Spinal cord (tissue), 10 donors: Measurements from ENCODE around the gene COA7. TPM values are rescaled to one million over a fixed set of nuclear protein-coding genes. Genes with fewer than 3 reads are reported as not detected.
"Not testable (repeated sequence)": the region's sequence is repeated elsewhere in the genome, so short reads cannot be mapped to it uniquely, and the experiment has no call there.

Source experiments
- DNase-seq, 6 donors: peaks; one replicate each; pipeline versions ENCODE4 v3.0.0 to v3.0.0-alpha.2; 2013 to 2015; ENCODE audit warnings: low spot score in 6 of 6, low read depth in 4 of 6
- H3K27ac ChIP-seq: one replicate; pipeline ENCODE4 v1.5.1; 2013; ENCODE audit warnings: low read depth, low read length, control low read depth
- H3K27me3 ChIP-seq: one replicate; pipeline ENCODE4 v1.6.1; 2013; ENCODE audit warnings: low read length; ENCODE audit not compliant: control insufficient read depth, insufficient read depth
- H3K36me3 ChIP-seq: one replicate; pipeline ENCODE4 v1.6.1; 2013; ENCODE audit warnings: low read length; ENCODE audit not compliant: control insufficient read depth, insufficient read depth
- H3K4me1 ChIP-seq: one replicate; pipeline ENCODE4 v1.6.1; 2013; ENCODE audit warnings: low read length; ENCODE audit not compliant: control insufficient read depth, insufficient read depth
- H3K4me3 ChIP-seq: one replicate; pipeline ENCODE4 v1.5.1; 2013; ENCODE audit warnings: low read depth, low read length, control low read depth
- H3K9me3 ChIP-seq: one replicate; pipeline ENCODE4 v1.6.1; 2013; ENCODE audit warnings: low read length; ENCODE audit not compliant: control insufficient read depth, insufficient read depth
- WGBS: methylation state at CpG from one replicate; pipeline ENCODE4 v1.1.5; 2013; ENCODE audit warnings: missing lambda C conversion rate; ENCODE audit not compliant: insufficient coverage; 5-methylcytosine and 5-hydroxymethylcytosine counted together
- polyA plus RNA-seq, 2 donors: library from polyadenylated mRNA; unstranded; fragments of 120-200 nt; gene quantifications; one replicate each; pipeline ENCODE4 v1.2.1, GENCODE V29; 2013; ENCODE audit not compliant: insufficient read length in 2 of 2
- total RNA-seq, 2 donors: library from RNA; depleted of rRNA in 1 of 2; stranded (reverse); fragments of 120-200 nt in 1 of 2; fragments of >200 nt in 1 of 2; gene quantifications; one replicate each; pipeline versions ENCODE4 v1.2.3 to v1.2.4, GENCODE V29; 2013 to 2014
- donor health status: healthy.

COA7 gene
- total and polyA plus RNA-seq, 4 donors = 11.5 to 30.0 (median 21.3) TPM

DNA sequence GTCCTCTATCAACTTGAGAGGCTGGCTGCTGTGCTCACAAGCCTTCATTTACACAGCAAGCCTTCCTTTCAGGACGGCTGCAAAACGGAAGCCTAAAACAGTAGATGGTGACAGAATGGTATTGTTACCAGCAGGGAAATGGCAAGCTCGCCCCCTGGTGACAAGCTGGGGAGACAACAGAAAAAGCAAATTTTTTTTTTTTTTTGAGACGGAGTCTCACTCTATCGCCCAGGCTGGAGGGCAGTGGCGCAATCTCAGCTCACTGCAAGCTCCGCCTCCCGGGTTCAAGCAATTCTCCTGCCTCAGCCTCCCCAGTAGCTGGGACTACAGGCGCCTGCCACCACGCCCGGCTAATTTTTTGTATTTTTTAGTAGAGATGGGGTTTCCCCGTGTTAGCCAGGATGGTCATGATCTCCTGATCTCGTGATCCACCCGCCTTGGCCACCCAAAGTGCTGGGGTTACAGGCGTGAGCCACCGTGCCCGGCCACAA, 11.8 kb downstream of the COA7 start:
- WGBS = 0% methylated on average over 4 of the region's 17 CpGs
- peaks cover 26% of the 10 kb centered on the region for H3K36me3 ChIP-seq
- DNase-seq = peak in 2 of 6 donors; percentile 85 to 94
- not testable (repeated sequence) for H3K27me3 ChIP-seq, H3K4me1 ChIP-seq, H3K4me3 ChIP-seq, H3K27ac ChIP-seq, H3K9me3 ChIP-seq

DNA sequence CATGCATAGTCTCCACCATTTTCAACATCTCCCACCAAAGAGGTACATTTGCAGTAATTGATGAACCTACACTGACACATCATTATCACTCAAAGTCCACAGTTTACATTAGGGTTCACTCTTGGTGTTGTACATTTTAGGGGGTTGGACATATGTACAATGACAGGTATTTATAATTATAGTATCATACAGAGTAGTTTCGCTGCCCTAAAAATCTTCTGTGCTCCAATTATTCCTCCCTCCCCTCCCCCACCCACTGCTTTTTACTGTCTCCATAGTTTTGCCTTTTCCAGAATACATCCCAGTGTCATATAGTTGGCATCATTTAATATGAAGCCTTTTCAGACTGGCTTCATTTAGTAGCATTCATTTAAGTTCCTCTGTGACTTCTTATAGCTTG, 13.6 kb downstream of the COA7 start:
- no peaks in the 10 kb centered on the region for H3K27me3 ChIP-seq

DNA sequence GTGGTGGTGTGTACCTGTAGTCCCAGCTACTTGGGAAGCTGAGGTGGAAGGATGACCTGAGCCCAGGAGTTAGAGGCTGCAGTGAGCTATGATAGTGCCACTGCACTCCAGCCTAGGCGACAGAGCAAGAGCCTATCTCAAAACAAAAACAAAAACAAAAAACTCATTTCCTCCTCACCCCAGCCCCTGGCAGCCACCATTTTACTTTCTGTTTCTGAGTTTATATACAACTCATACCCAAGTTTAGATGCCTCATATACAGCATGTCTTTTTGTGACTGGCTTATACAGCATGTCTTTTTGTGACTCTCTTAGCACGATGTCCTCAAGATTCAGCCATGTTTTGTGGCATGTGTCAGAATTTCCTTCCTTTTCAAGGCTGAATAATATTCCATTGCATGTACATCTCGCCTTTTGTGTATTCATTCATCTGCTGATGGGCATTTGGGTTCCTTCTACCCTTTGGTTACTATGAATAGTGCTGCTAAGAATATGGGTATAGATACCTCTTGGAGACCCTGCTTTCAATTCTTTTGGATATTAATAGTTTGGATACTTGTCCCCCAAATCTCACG, 14.7 kb downstream of the COA7 start:
- Histone ChIP-seq H3K4me1 (peaks cover 2% of the 10 kb centered on the region), H3K36me3 (peaks cover 14% of the 10 kb centered on the region), H3K27ac (no peak overlapping the region), H3K9me3 (no peaks in the 10 kb centered on the region), H3K27me3 (no peaks in the 10 kb centered on the region), H3K4me3 (no peak overlapping the region)
- WGBS = 100% methylated on average over 2 of the region's 4 CpGs
- DNase-seq = no peak

More for the DNA sequence above, 13.6 kb downstream of the COA7 start:
- H3K9me3 ChIP-seq = no peaks in the 10 kb centered on the region
- no peak overlapping the region for H3K4me3 ChIP-seq
- peaks cover 14% of the 10 kb centered on the region for H3K36me3 ChIP-seq
- DNase-seq = no peak
- peaks cover 2% of the 10 kb centered on the region for H3K4me1 ChIP-seq
- no peak overlapping the region for H3K27ac ChIP-seq
- WGBS = no CpG with 5 or more reads among the region's 1 CpG

DNA sequence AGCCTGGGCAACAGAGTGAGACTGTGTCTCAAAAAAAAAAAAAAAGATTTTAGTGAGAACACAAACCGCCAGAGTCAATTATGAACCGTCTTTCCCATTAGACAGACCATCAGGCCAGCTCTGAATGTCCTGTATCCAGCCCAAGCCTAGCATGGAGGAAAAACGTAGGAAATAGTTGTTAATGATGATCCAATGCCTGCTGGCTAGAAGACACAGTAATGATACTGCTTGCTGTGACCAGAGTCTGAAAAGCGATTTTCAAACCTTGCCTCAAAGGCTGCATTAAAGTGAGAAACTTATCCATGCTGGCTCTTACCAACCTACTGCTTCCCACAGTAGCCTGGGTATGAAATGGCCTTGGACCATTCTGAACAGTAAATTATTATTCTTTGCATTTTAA, 17.0 kb downstream of the COA7 start:
- H3K9me3 ChIP-seq = no peaks in the 10 kb centered on the region
- no peaks in the 10 kb centered on the region for H3K27me3 ChIP-seq
- peak in 1 of 6 donors; percentile 62 for DNase-seq
- H3K36me3 ChIP-seq = peaks cover 6% of the 10 kb centered on the region
- H3K4me3 ChIP-seq = no peak overlapping the region
- H3K27ac ChIP-seq = no peak overlapping the region
- WGBS = 80% methylated on average over 1 of the region's 4 CpGs
- H3K4me1 ChIP-seq = peaks cover 6% of the 10 kb centered on the region

DNA sequence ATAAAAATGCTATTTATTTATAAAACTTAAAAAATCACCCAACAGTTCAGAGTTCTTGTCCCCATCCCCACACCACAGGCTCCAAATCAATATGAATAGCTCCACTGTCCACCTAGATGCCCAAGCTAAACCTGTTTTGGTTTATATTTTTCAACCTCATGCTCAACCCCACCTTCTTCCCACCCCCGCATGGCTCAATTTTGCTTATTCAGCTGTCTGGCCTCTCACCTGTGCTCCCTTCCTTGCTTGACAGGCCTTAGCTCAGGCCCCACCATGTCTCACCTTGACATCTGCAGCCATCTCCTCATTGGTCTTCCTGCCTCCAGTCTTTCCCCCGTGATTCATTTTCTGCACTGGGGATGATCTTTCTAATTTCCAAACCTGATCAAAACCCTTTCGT, 17.8 kb downstream of the COA7 start:
- Histone ChIP-seq H3K36me3 (peaks cover under 1% of the 10 kb centered on the region), H3K4me3 (no peak overlapping the region), H3K27me3 (no peaks in the 10 kb centered on the region), H3K9me3 (no peaks in the 10 kb centered on the region), H3K4me1 (peaks cover 3% of the 10 kb centered on the region), H3K27ac (no peak overlapping the region)
- DNase-seq = no peak
- WGBS = 82% methylated on average over 3 of the region's 3 CpGs

DNA sequence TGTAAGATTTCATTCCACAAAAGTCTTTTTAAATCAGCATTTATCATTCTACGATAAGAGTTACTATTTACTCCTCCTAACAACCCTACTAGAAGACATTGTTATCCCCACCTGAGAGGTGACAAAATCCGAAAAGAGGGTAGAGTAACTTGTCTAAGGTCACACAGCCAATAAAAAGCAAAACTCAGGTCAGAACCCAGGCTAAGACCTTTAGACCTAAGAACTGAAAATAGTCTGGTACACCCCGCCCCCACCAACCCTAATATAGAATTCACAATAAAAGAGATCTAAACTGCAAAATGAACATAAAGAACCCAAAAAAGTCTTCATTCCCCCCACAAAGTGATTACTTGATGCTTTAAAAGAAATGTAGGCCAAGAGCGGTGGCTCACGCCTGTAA, 18.6 kb downstream of the COA7 start:
- no peak overlapping the region for H3K27ac ChIP-seq
- WGBS = 86% methylated on average over 2 of the region's 5 CpGs
- no peaks in the 10 kb centered on the region for H3K36me3 ChIP-seq
- H3K9me3 ChIP-seq = no peaks in the 10 kb centered on the region
- no peak overlapping the region for H3K4me3 ChIP-seq
- H3K27me3 ChIP-seq = no peaks in the 10 kb centered on the region
- no peak for DNase-seq
- peaks cover 3% of the 10 kb centered on the region for H3K4me1 ChIP-seq

DNA sequence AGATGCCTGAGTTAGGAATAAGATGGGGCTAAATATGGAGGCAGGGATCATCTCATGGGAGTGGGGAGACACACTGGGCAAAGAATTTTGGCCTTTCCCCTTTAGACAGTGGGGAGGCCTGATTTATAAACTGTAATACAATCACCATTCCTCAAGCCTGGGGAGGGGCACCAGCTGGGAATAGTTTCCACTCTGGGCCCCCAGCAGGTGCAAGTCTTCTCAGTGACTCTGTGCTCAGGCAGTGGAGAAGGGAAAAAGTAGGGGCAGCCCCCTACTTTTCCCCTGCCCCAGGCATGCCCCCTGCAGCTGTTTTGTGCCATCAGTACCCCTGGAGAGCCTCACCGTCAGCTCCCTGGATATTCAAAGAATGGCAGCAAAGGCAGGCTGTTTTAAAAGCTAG, 19.1 kb downstream of the COA7 start:
- H3K27ac ChIP-seq = no peak overlapping the region

DNA sequence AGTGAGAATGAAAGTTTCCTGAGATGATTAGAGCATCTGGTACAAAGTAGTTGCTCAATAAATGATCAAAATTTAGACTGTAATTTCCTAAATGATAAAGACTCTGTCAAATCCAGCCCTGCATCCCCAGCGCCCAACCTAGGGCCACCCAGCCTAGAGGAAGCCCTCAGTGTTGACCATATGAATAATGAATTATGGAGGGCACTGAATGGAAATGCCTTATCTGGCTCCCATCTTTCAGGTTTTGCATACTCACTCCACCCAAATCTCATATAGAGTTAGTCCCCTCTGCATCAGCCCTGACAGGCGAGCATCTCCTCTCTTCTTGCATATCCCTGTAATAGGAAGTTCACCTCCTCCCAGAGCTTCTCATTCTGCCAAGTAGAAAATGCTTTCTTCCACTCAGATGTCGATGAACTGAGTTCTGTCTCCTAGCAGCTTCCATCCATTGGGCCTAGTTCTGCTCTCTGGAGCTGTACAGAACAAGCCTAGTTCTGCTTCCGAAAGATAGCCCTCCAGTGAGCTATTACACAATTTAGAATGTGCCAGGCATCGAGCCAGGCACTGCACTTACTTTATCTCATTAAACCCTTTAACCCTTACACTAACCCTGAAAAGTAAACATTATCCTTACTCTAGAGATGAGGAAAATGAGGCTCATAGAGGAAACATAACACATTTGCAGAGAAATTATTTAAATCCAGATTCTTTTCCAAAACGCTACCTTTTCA, 20.9 kb downstream of the COA7 start:
- 52% methylated on average over 3 of the region's 6 CpGs for WGBS
- peaks cover 3% of the 10 kb centered on the region for H3K4me1 ChIP-seq
- H3K27me3 ChIP-seq = no peaks in the 10 kb centered on the region
- no peaks in the 10 kb centered on the region for H3K36me3 ChIP-seq
- peak in 2 of 6 donors; percentile 25 to 88 for DNase-seq
- H3K27ac ChIP-seq = no peak overlapping the region
- H3K9me3 ChIP-seq = no peaks in the 10 kb centered on the region
- H3K4me3 ChIP-seq = no peak overlapping the region

More for the DNA sequence above, 19.1 kb downstream of the COA7 start:
- H3K4me1 ChIP-seq = peaks cover 3% of the 10 kb centered on the region
- H3K36me3 ChIP-seq = no peaks in the 10 kb centered on the region
- no peaks in the 10 kb centered on the region for H3K9me3 ChIP-seq
- 29% methylated on average over 1 of the region's 1 CpG for WGBS
- DNase-seq = no peak
- H3K27me3 ChIP-seq = no peaks in the 10 kb centered on the region
- H3K4me3 ChIP-seq = no peak overlapping the region

DNA sequence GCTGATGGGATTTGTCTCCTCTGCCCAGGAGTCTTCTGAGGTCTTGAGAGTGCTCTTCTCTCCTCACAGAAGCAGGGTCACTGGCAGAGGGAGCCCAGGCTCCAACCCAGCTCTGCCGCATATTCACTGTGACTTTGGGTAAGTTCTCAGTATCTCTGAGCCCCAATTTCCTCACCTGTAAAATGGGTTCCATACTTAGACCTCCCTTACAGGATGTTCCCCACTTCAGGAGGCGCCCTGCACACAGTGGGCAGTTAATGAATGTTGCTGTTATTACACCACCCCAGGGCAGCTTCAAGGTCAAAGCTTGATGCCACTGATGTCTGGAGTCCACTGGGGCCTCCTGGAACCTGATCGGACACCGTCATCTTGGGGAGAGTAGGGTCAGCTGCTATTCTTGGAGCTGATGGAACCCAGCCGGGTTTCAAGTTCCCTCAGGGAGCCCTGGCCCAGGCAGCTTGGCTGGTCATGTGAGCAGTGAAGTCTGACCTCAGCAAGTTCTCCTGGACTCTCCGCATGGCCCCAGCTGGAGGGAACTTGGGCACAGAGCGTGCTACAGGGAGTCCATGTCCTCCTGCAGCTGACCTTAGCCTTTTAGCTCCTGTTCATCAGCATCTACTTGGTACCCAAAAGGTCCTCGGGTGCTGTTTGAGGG, 21.8 kb downstream of the COA7 start:
- WGBS = 88% methylated on average over 7 of the region's 8 CpGs
- H3K9me3 ChIP-seq = no peaks in the 10 kb centered on the region
- H3K36me3 ChIP-seq = no peaks in the 10 kb centered on the region
- H3K27me3 ChIP-seq = no peaks in the 10 kb centered on the region
- H3K4me3 ChIP-seq = no peak overlapping the region
- peaks cover 3% of the 10 kb centered on the region for H3K4me1 ChIP-seq
- no peak for DNase-seq
- no peak overlapping the region for H3K27ac ChIP-seq
